NCI-H2029 (cell line): Measurements from ENCODE around the gene KDELR1.

Experiments used
- DNase-seq: peaks from one replicate; lab custom pipeline; 2025; lab: John Stamatoyannopoulos, UW

KDELR1 gene

DNA sequence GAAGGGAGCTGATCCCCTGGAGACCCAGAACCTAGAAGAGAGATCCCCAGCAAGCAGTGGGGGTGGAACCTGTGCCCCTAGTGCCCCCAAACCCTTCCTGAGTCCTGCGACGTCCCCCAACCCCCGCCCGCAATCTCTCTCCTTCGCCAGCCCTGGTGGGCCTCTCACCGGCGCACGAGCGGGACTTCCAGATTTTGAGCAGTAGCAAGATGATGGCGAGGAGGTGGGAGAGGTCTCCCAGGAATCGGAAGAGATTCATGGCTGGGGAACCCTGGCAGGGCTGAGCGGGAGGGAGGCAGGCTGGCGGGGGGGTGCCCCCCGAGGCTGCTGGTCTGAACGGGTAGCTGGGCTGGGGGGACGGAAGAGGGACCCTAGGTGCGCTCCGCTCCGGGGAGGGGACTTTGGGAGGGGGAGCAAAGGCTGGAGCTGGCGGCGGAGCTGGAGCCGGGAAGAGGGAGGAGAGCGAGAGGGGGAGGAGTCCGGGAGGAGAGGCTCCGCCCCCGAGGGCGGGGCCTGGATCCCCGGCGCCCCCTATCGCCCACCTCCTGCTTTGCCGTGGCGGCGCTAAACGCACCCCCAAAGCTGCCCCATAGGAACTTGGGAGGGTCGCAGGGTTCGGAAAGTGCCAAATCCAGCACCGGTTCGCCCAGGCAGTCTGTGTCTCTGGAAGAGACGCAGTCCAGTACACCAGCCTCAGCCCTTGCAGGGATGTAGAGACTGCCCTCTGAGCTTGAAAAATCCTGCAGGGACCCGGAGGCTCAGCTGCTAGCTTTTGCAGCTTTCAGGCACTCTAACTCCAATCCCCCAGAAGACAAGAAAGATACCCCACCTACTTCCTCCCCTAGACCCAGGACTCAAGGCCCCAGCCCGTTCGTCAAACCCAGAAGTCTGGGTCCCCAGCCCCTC, at the start of gene KDELR1:
Gene KDELR1, minus strand, starts transcription at position 452 of the 906 bp plus-strand sequence. Its CDS starts 193 bp downstream, at position 259.
- no peak for DNase-seq

DNA sequence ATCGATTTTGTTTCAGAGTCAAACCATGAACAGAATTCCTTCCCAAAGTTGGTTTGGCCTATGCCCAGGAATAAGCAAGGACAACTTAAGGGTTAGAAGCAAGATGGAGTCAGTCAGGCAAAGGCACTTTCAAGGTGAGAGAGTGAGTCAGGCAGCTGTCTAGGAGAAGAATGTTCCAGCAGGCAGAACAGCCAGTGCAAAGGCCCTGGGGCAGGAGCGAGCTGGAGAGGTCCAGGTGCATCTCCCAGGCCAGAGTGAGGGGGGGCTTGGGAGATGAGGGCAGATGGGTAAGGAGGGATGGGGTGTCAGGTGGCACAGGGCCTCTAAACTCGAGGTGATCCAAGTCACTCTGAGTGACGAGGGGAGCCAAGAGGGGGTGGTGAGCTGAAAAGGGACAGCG, 45.2 kb upstream of the KDELR1 start:
- no peak for DNase-seq

DNA sequence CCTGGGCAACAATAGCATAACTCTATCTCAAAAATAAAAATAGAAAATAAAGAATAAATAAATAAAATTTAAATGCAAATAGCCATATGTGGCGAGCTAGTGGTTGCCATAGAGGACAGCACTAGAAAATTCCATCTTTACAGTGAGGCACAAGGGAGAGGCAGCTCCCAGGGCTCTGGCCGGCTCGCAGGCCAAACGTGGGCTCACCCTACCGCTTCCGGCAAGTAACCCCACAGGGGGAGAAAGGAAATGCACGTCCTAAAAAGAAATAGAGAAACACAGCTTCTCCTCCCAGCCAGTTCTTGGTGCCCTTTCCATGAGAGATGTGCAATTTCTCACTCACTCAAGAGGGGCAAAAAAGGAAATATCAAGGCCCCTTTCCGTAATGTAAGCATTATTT, 42.0 kb upstream of the KDELR1 start:
- DNase-seq, result no peak

DNA sequence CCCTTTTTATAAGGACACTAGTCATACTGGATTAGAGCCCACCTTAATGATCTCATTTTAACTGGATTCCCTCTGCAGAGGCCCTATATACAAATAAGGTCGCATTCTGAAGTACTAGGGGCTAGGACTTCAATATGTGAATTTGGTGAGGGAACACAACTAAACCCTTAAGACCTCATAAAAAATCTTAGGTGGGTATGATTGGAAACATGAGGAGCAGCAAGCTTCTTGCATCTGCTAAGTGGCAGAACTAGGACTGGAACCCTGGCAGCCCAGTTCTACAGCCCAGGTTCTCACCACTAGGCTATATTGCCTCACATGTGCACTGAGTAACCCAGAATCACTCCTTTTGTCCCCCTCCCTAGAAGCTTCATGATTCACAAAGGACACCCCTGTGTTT, 37.3 kb upstream of the KDELR1 start:
- DNase-seq, result no peak

DNA sequence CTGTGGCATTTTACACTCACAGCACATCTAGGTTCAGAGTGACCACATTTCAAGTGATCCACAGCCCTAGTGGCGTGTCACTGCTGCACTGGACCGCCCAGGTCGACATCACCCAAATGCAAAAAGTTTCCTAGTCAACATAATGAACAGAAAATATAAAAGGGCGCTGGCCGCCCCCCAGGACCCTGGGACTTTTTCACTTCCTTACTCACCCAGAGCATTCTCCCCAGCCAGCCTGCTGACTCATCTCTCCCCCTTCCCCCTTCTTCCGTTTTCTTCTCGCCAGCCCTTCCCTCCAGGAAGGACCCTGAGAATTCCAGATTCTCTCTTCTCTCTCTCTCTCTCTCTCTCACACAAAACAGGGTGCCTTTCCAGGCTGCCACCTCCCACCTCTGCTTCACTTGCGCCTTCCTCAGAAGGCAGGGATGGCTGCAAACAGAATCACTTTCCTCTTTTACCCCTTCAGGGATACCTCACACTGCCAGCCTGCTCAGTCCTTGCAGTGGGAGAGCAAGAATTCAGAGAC, 33.4 kb upstream of the KDELR1 start:
- no peak for DNase-seq

DNA sequence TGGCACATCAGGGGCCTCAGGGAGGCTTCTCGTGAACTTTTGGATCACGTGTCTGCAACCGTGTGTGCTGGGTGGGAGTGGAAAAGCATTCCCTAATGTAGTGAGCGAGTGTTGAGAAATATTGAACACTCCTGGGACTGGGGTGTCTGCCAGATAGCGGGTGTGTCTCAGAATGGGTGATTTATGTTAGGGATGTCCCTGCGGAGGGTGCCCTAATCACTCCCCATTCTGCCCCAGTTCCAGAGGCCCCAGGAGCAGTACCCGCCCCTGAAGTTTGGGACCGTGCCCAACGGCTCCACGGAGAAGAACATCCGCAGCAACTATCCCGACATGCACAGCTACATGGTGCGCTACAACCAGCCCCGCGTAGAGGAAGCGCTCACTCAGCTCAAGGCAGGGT, 30.2 kb upstream of the KDELR1 start:
- DNase-seq, result no peak

DNA sequence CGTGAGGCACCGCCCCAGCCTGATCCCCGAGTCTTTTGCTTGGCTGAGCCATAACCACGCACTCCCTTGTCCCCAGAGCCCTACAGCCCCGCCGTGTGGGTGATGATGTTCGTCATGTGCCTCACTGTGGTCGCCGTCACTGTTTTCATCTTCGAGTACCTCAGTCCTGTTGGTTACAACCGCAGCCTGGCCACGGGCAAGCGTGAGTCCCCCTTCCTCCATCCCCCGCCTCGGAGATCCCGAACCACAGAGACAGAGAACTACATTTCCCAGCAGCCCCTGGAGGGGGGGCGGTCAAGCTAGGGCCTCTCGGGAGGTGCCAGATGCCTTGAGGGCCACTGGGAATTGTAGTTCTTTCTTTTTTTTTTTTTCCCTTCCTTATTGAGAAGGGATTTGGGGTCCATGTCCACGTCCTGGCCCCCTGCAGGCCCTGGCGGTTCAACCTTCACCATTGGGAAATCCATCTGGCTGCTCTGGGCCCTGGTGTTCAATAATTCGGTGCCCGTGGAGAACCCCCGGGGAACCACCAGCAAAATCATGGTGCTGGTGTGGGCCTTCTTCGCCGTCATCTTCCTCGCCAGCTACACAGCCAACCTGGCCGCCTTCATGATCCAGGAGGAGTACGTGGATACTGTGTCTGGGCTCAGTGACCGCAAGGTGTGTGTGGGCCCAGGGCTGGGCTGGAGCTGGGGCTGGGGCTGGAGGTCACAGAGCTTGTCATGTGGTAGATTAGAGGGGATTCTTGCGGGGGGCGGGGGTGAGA, 28.0 kb upstream of the KDELR1 start:
- DNase-seq, result no peak

DNA sequence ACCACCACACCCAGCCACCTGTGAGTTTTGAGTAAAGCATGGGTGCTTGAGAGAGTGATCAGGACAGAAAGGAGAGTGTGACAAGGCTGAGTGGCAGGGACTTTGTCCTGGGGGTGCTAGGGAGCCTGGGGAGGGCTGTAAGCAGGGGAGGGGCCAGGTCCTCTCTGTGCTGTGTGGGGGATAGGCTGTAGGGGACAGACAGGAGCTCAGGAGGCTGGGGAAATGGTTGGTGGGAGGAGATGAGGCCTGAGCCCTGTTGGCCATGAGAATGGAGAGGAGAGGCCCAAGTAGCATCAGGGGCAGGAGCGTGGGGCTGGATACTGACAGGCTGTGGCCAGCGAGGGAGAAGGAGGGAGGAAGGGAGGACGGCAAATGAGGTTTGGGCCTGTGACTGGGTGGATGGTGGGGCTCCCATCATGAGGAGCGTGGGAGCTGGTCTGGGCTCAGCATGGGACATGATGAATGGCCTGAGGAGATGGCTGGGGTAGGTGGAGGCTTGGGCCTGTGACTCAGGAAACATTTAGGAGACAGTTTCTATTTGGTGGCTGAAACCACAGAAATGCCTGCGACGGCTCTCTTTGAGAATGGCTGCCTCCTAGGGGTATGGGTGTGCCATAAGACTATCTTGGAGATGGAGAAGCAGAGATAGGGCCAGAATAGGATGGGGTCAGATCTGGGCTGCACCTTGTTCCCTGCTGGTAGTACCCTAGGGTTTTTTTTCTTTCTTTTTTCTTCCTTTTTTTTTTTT, 27.1 kb upstream of the KDELR1 start:
- no peak for DNase-seq

DNA sequence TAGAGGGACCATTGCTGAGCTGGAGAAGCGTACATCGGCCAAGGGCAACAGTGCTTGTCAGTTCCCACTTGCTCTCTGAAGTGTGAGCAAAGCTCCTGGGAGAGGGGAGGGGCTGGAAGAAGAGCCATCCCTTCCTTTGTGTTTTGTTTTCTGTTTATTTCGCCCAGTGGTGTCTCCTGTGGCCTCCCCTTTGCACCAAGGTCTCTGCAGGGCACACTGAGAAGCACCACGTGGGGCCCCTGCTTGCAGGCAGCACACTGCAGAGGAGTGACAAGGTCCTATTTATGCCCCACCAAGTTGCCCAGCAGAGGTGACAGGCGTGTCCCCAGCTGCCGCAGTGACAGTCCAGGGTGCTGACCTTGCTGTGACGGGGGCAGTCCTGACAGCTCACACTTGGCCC, 26.1 kb upstream of the KDELR1 start:
- no peak for DNase-seq

DNA sequence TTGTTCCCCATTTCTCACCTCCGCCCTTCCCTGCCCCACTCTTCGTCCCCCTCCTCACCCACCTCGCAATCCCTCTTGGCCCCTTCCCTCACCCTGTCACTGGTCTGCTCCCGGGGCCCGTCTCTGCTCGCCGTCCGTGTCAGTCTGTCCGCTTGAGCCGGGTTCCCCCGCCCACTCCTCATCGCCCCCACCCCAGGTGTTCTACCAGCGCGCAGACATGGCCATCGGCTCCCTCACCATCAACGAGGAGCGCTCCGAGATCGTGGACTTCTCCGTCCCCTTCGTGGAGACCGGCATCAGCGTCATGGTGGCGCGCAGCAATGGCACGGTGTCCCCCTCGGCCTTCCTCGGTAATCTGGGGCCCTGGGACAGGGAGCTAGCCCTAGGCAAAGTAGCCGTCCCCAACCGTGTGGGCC, 24.5 kb upstream of the KDELR1 start:
- DNase-seq, result no peak

DNA sequence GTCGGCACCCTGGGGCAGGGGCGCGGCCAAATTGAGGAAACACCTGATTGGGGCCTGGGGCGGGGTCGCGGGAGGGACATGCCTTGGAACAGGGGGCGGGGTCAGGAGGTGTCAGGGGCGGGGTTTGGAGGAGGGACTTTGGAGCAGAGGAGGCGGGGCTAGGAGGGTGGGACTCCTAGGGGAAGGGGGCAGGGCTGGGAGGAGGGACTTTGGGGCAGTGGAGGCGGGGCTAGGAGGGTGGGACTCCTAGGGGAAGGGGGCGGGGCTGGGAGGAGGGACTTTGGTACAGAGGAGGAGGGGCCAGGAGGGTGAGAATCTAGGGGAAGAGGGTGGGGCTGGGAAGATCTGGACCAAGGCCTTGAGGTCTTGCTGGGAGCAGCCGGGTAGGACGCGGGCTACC, 24.0 kb upstream of the KDELR1 start:
- peak; percentile 91 for DNase-seq

DNA sequence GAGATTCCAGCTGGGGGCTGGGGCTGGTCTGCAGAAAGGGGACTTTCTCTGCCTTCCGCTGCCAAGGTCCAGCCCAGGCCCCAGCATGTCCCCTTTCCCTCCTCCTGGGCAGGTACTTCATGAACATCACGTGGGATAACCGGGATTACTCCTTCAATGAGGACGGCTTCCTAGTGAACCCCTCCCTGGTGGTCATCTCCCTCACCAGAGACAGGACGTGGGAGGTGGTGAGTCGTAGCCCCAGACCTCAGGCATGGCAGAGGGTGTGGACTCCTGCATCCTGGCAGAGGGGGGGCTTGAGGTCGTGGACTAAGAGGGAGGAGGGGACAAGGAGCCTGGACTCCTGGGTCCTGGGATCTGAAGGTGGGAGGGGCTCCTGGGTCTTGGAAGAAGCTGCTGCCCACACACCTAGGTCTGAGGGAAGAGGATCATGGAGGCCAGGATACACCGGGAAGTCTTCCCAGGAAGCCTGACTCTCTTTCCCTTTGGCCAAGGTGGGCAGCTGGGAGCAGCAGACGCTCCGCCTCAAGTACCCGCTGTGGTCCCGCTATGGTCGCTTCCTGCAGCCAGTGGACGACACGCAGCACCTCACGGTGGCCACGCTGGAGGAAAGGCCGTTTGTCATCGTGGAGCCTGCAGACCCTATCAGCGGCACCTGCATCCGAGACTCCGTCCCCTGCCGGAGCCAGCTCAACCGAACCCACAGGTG, 22.7 kb upstream of the KDELR1 start:
- peak; percentile 21 for DNase-seq

DNA sequence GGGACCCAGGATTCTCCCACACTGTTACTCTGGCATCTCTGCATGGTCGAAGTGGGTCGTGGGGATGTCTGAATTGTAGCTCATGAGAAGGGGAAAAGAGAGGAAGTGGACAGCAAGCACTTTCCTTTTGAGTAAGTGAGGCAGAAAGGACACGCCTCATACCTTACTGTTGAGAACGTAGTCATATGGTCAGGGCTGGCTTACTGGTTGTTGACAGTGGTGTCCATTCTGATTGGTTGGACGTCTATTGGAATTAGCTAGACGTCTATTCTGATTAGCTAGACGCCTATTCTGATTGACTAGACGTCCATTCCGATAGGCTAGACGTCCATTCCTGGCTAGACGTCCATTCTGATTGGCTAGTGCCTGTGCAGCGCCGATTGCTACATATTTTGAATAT, 14.5 kb upstream of the KDELR1 start:
- DNase-seq, result no peak

DNA sequence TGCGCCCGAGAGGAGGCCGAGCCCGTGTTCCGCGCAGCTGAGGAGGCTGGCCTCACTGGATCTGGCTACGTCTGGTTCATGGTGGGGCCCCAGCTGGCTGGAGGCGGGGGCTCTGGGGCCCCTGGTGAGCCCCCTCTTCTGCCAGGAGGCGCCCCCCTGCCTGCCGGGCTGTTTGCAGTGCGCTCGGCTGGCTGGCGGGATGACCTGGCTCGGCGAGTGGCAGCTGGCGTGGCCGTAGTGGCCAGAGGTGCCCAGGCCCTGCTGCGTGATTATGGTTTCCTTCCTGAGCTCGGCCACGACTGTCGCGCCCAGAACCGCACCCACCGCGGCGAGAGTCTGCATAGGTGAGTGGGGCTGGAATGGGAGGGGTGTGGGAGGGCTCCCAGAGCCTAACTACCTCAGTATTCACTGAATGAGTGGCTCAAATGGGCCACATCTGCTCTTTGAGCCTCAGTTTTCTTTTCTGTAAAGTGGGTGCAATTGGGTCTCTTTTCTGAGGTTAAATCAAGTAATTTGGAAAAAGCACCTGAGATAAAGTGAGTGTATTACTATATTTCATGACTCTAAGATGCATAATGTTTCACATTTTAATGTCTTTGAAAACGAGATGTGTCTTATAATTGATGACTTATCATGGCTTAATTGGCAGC, 13.8 kb upstream of the KDELR1 start:
- no peak for DNase-seq

DNA sequence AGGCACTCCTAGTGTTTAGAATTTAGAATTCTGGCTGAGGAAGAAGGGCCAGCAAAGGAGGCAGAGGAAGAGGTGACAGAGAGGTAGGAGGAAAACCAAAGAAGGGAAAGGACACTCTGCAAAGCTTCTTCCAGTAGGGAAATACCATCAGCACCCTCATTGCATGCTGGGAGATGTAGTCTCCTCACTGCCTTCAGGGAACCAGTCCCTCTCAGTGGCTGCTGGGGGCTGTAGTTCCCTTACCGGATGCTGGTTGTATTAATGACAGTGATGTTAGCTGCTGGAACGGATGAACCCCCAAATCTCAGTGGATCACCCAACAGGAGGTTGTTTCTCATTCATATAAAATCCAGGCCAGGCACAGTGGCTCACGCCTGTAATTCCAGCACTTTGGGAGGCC, 12.3 kb upstream of the KDELR1 start:
- DNase-seq, result peak; percentile 48

DNA sequence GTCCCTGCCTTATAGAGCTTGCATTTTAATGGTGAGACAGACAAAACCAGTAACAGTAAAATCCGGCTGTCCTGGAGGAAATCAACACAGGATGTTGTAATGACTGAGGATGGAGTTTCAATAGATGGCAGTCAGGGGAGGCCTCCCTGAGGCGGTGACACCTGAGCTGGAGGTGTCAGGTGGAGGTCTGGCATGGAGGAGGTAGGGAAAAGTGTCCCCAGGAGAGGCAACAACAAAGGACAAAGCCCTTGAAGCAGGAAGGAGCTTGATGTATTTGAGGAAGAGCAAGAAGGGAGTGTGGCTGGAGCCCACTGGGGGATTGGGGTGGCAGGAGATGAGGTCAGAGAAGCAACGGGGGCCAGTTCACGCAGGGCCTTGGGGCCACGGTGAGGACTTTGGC, 9.9 kb upstream of the KDELR1 start:
- DNase-seq, result peak; percentile 65

DNA sequence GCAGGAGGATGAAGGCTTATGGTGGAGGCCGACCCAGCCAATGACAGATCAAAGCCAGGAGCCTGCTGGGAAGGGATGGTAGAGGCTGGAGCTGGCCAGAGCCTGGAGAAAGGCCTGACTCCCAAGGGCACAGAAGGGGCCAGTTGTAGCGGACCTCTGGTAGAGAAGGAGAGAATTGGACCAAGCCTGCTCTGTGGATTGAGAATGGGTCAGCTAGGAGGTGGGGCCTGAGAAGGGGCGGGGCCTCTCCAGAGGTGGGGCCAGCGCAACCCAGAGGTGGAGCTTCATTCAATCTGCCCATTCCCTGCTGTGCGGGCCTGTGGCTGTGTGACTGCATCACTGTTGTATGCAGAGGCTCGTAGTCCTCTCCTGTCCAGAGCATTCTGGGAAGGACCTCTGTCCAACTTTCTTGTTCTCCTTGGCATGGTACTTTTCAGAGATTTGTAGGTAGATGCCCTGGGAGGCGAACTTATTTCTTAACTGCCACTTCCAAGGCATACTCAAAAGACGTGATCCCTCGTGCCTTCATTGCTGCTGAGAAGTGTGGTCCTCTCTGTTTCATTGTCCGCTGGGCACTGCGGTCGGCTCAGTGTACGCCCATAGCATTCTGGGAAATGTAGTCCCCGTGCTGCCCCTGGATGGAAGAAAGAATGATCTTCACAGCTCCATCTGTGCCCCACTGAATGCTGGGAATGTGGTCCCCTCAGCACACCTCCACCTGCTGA, 8.8 kb upstream of the KDELR1 start:
- peak; percentile 88 for DNase-seq

DNA sequence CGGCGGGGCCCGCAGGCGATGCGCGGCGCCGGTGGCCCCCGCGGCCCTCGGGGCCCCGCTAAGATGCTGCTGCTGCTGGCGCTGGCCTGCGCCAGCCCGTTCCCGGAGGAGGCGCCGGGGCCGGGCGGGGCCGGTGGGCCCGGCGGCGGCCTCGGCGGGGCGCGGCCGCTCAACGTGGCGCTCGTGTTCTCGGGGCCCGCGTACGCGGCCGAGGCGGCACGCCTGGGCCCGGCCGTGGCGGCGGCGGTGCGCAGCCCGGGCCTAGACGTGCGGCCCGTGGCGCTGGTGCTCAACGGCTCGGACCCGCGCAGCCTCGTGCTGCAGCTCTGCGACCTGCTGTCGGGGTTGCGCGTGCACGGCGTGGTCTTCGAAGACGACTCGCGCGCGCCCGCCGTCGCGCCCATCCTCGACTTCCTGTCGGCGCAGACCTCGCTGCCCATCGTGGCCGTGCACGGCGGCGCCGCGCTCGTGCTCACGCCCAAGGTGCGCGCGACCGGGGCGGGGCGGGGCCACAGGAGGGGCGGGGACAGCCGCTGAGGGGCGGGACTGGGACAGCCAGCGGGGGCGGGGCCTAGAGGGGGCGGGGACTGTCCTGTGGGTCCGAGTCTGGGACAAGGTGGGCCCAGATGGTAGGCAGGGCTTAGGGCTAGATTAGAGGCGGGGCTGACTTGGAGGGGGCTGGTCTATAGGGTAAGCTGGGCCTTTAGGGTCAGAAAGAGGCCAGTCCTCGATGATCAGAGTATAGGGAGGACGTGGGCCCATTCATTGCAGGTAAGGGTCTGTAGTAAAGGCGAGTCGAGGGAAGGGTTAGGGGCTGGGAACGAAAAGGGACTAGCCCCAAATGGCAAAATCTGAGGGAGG, 7.3 kb upstream of the KDELR1 start:
- peak; percentile 92 for DNase-seq

DNA sequence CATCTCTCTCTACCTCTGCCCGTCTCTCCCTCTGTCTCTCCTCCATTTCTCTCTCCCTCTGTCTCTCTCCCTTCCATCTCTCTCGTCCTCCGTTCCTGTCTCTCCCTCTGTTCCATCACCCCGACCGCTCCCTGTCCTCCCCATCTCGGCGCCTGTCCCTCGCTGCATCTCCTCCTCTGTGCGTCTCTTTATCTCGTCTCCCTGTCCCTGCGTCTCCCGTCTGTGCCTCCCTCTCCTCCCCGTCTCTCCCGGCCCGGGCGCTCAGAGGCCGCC, 6.7 kb upstream of the KDELR1 start:
- DNase-seq, result no peak
